T47D (cell line): ENCODE results near the gene EAF1.
"Not testable (repeated sequence)": the region's sequence is repeated elsewhere in the genome, so short reads cannot be mapped to it uniquely, and the experiment has no call there.

ENCODE experiments used
- DNase-seq, 2 experiments: peaks; one replicate each; pipeline versions ENCODE4 v3.0.0 to v3.0.0-alpha.2; 2011 to 2012; ENCODE audit warnings: low read depth in 1 of 2, low spot score in 1 of 2
- JUND ChIP-seq: IDR thresholded peaks from 2 replicates; pipeline ENCODE4 v1.6.1; 2012; ENCODE audit warnings: low read depth
- in situ Hi-C: cut with HindIII; loops from 2 replicates; pipeline ENCODE4 v1.10.0; 2016; ENCODE audit warnings: low sequenced_read_pairs, low pct_unique_long_range_greater_than_20kb

The EAF1 gene

DNA sequence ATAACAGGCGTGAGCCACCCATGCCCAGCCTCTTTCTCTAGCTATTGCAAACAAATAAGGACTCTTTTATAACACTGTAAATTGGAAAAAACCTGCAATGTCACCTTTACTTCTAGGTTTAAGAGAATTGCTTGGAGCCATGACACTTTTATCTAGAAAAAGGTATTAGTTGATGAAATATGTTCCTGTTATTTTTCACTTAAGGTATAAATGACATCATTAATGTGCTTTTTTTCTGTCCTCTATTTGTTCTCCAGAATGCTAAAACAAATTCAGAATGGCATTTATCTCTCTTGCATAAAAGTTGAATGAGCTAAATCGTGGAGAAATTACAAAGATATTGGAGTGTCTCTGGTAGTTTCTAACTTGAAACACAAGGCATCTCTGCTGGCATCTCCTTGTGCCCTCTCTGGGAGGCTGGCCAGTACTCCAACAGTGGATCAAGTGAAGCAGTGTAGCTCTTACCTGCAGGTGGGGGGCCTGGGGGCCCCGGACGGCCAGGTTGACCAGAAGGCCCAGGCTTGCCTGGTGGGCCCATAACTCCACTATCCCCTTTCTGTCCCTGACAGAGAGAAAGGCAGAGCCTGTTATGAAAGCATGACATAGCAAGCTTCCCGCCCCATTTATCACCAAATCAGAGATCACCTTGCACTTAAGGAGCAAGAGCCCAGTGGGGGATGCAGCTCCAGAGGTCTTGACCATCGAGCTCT is 38.6 kb downstream of the EAF1 start:
- no peak for DNase-seq
- TF ChIP-seq JUND: no peak
- in situ Hi-C loops: no loop called here

DNA sequence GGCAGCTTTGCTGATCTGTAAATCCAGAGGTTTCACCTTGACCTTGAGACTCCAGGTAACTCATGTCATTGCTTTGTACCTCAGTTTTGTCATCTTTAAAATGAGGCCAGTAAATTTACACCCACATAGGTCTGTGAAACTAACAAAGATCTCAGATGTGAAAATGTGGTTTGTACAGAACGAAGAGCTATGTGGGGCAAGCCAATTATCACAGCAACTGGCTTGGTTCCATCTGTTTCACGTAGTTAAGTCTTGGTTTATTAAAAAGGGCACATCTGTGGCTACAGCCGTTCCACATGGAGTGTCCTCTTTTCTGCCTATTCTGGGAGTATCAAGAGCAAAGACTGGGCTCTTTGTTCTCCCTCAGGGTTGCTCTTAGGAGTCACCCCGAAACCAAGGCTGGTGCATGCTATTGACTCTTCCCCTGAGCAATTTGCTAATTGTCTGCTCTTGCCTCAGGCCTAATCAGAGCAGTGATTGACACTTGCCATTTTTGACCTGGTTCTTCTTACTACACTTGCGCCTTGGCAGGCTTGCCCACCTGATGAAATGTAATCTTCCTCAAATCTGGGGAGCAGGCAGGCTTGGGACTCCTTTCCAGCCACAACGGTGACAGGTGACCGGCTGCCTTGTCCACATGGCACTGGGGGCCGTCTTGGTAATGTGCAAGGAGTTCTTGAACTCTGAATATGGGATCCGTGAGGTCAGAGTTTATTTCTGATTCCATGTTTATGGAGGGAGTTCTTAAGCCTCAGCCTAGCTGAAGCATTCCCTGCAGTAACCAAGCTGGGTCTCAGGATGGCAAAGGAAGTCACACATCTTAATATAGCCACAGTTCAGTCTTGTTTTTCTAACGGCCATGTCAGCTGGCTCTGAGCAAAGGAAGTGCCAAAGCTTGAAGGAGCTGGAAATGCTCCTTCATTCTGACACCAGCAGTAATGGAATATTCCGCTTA is 40.1 kb downstream of the EAF1 start:
- no peak for TF ChIP-seq JUND
- DNase-seq: no peak
- in situ Hi-C loops: no loop called here

DNA sequence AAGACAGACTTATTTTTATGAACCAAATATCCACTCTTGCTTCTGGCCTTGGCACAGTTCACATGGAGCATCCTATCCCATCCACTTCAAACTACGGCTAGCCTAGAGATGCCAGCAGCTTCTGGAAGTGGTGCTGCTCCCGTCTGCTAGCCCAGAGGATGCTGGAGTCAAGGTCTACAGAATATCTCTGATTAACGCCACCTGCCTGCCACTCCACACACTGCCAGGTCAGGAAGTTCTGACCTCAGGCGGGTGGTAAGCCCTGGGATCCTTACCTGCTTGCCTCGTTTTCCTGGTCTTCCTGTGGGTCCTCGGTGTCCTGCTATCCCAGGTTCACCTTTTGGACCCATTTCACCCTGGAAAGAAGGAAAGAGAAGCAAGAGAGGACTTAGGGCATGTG is 42.9 kb downstream of the EAF1 start:
- no peak for DNase-seq
- in situ Hi-C loops: no loop called here
- TF ChIP-seq JUND: no peak

DNA sequence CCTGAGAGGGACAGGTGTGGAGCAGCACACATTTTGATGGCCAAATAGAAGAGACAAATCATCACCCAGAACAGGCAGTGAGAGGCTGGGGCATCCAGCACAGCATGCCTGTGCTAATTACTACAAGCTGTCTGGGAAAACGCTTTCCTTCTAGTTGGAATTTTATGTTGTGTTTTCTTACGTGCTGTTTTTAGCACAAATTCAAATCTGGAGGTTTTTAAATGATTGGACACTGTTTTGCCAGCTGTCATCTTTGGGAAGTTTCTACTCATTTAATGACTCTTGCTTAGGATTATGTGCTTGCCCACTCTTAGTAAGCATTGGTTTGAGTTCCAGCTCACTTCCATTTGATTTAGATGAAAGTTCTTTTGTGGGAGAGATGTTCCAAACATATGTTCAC is 43.5 kb downstream of the EAF1 start:
- no peak for TF ChIP-seq JUND
- no peak for DNase-seq
- in situ Hi-C loops: no loop called here

DNA sequence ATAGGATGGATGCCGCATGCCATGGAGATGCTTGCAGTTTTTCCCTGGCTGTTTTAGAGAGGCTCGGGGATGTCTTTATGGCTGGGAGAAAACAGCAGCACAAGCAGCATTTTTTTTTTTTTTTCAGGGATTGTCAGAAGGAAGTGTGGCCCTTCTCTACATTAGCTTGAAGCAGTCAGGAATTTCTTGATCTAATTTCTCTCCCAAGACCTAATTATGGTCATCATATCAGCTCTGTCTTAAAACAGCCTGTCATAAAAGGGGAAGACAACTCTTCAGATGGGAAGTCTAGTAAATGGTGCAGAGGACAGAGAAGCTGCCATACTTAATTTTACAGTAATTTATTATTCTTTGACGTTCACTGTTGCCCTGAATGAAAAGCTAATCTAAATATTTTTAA is 44.5 kb downstream of the EAF1 start:
- DNase-seq: no peak
- in situ Hi-C loops: no loop called here
- TF ChIP-seq JUND: no peak

DNA sequence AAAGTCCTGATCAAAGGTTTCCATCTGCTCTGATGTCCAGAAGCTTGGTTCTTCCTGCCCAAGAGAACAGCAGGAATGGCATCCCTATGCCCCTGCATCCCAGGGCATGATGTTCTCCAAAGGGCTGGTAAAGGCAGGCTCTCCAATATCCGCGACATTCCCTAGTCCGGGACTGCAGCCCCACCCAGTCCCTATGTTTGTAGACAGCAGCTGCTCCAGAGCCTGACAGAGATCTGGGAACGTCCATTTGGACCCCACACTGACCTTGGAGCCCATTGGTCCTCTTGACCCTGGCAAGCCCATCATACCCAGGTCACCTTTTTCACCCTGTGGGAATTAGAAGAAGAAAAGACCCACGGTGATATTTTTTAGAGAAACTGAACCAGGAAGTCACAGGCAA is 47.8 kb downstream of the EAF1 start:
- in situ Hi-C loops: no loop called here
- TF ChIP-seq JUND: no peak
- no peak for DNase-seq

DNA sequence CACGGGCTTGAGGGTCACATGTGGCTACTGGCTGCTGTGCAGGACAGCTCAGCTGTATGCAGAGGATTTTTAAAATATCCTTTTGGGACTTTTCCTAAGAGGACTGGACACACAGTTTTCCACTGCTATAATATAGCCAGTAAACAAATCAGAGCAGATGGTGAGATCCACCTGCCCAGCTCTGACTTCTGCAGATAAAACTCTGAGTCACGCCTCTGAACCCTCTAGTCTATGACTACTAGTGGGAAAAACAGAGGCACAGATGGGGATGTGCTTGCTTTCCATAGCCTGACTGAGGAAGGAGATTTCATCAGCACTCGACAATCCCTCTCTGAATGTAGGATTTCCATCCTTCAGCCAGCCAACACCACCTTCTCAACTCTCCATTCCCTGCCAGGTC is 49.0 kb downstream of the EAF1 start:
- in situ Hi-C loops: no loop called here
- TF ChIP-seq JUND: no peak
- DNase-seq: no peak

DNA sequence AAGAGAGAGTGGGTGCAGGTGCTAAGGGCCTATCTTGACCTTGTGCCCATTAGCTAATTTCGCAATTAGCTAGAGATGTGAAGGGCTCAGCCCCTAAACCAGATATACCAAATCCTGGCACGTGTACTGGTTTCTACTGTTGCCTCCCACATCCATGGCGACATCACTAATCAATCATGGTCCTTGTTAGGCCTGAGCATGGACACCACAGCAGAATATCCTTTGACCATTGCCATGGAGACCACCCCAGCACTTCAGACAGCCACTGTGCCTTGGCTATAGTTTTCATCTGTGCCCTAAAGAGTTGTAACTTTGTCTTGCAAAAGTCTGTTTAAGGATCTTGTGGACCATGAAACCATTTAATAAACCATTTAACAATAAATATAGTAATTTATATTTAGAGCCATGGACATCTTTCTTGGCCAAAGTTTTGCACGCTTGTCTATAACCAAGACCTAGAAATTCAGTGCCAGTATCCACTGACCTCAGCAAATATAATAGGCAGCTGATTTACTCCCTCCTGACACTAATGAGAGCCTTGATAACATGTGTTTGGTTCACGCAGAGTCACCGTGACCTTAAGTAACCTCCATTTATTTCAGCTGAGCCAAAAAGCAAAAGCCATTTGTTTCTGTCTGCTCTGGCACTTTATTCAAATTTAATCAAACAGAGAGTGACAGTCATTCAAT is 50.7 kb downstream of the EAF1 start:
- TF ChIP-seq JUND: no peak
- in situ Hi-C loops: no loop called here
- no peak for DNase-seq

DNA sequence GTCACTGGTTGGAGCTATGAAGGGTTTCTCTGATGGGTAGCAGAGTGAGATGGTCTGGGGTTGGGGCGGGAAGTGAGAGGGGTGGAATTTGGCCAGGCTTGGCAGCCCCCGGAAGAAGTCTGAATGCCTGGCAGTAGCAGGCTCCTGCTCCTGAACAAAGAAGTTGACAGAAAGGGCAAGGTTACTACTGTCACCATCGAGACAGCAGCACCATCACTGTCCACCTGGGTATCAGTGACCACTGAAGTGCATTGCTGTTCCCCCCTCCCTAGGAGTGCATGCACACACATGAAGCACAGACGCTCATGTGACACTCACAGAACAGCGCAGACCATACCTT is 51.2 kb downstream of the EAF1 start:
- in situ Hi-C loops: no loop called here
- DNase-seq: no peak
- TF ChIP-seq JUND: no peak

DNA sequence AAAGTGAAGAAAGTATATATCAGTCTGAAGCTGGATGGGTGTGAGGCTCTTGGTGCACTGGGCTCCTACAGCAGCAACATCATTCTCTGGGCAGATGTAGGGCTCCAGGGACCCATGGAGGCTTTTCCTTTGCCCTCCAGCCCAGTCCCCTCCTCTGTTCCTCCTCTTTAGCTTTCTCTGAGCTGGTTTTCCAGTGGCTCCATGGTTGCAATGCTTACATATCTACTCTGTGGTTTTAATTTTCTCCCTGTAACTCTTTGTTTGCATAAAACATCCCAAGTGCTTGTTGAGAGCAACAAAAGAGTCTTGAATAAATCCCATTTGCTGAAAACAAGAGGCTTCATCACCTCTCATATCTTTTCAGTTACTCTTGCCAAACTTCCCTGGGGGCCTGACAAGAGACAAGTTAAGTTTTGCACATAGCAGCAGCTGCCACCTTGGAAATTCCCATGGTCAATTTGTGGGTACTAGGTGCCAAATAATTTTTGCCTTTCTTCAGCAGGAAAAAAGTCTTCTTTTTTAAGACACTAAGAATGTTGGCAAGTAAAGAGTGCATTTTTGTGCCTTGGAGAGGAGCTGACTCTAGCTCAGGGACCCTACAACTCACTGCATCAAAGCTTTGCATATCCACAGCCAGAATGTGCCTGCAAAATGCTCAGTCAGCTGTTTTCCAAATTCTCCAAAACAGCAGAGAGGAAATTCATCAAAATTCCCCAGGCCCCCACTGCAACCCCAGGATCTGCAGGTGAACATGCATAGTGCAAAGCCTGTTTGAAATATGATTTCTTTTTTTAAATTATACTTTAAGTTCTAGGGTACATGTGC is 52.2 kb downstream of the EAF1 start:
- no peak for DNase-seq
- TF ChIP-seq JUND: no peak
- in situ Hi-C loops: no loop called here

DNA sequence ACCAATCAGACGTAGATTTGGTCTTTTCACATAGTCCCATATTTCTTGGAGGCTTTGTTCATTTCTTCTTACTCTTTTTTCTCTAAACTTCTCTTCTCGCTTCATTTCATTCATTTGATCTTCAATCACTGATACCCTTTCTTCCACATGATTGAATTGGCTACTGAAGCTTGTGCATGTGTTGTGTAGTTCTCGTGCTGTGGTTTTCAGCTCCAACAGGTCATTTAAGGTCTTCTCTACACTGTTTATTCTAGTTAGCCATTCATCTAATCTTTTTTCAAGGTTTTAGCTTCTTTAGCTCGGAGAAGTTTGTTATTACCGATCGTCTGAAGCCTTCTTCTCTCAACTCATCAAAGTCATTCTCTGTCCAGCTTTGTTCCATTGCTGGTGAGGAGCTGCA is 57.2 kb downstream of the EAF1 start:
- DNase-seq, in situ Hi-C loops: not testable (repeated sequence)

DNA sequence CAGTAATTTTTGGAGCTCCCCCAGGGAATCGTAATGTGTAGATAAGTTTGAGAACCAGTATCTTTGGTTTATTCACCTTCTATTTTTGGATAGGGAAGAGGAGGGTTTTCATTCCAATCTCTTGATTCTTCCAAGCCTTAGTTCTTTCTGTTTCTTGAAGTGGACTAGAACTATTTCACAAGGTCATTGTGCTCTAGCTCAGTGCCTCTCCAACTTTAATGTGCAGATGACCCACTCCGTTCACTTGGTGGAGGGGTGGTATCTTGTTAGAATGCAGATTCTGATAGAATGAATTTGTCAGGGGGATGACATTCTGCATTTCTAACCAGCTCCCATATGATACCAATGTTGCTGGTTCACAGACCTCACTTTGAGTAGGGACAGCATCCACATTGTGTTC is 58.6 kb downstream of the EAF1 start:
- TF ChIP-seq JUND: no peak
- in situ Hi-C loops: no loop called here
- DNase-seq: no peak

DNA sequence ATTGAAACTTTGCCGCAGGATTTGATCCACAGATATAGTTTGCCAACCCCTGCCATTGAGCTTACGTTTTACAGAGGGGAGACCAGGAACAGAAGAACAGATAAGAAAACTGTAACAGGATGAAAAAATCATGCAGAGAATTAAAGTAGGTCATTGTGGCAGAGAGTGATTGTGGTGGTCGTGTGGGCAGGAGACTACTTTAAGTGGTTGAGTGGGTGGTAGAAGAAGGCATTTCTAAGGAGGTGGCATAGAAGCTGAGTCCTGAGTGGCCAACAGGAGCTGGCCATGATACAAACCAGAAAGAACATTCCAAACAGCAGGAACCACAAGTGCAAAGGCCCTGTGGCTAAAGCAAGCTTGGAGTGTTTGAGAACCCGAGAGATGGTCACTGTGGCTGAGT is 59.6 kb downstream of the EAF1 start:
- in situ Hi-C loops: no loop called here
- DNase-seq: no peak
- TF ChIP-seq JUND: no peak
